Suppressor macrophage (primary cell): ENCODE measurements around the gene SPRY2.
A peak's percentile ranks its signal among the peaks of the same experiment; 100 is the strongest.

Source experiments
- DNase-seq, 4 experiments: peaks; one replicate each; pipeline ENCODE4 v3.0.0-alpha.2; 2020 to 2022

Gene SPRY2

GRCh38 chr13:80312967-80313366 is 28.0 kb downstream of the SPRY2 start:
- DNase-seq = no peak

- DNase-seq = peak in 1 of 4 experiments; percentile 12
These were observed 28.8 kb downstream of the SPRY2 start for GRCh38 chr13:80312012-80312704.

GRCh38 chr13:80309926-80310325 is 31.0 kb downstream of the SPRY2 start:
- no peak for DNase-seq

GRCh38 chr13:80307401-80307987 is 33.4 kb downstream of the SPRY2 start:
- DNase-seq = no peak

- no peak for DNase-seq
These were observed 34.5 kb downstream of the SPRY2 start for GRCh38 chr13:80306337-80306972.

- no peak for DNase-seq
These were observed 35.2 kb downstream of the SPRY2 start for GRCh38 chr13:80305737-80306136.

- DNase-seq = no peak
These were observed 37.6 kb downstream of the SPRY2 start for GRCh38 chr13:80303225-80303811.

GRCh38 chr13:80299046-80299445 is 41.9 kb downstream of the SPRY2 start:
- DNase-seq = no peak

- DNase-seq = no peak
These were observed 43.4 kb downstream of the SPRY2 start for GRCh38 chr13:80297503-80297902.

GRCh38 chr13:80297094-80297493 is 43.8 kb downstream of the SPRY2 start:
- peak; percentile 31 to 68 (median 54) for DNase-seq

GRCh38 chr13:80296638-80297037 is 44.3 kb downstream of the SPRY2 start:
- peak; percentile 24 to 74 (median 50) for DNase-seq

- peak in 2 of 4 experiments; percentile 28 to 29 for DNase-seq
These were observed 50.3 kb downstream of the SPRY2 start for GRCh38 chr13:80290591-80290990.
